ENCODE results near the gene INSR.

Gene INSR

GRCh38 chr19:7287722-7288121, 6.5 kb downstream of the INSR start:
- Histone ChIP-seq H3K4me3 (replicated peaks; ENCODE audit: insufficient read depth, low read length) (no peak overlapping the region), H3K27me3 (ENCODE audit: insufficient read depth, poor library complexity, severe bottlenecking) (no peaks in the 10 kb centered on the region), H3K27ac (replicated peaks) (no peak overlapping the region)
- DNase-seq (ENCODE audit: low read depth in 1 of 2, low spot score in 1 of 2), result no peak
- no peak for TF ChIP-seq REST (IDR thresholded peaks at IDR 0.05; ENCODE audit: insufficient replicate concordance, low read depth)
- TF ChIP-seq CTCF (IDR thresholded peaks at IDR 0.05; ENCODE audit: insufficient read depth, low read length), result no peak
- no peak for TF ChIP-seq SPI1 (IDR thresholded peaks at IDR 0.05; ENCODE audit: borderline replicate concordance, low read depth)
- TF ChIP-seq GABPA (IDR thresholded peaks at IDR 0.05; ENCODE audit: low read depth), result no peak
- TF ChIP-seq POLR2AphosphoS5 (IDR thresholded peaks at IDR 0.05; ENCODE audit: low read depth), result no peak

- Histone ChIP-seq H3K27me3 (ENCODE audit: insufficient read depth, poor library complexity, severe bottlenecking) (no peaks in the 10 kb centered on the region), H3K4me3 (replicated peaks; ENCODE audit: insufficient read depth, low read length) (no peak overlapping the region), H3K27ac (replicated peaks) (no peak overlapping the region)
- no peak for DNase-seq (ENCODE audit: low read depth in 1 of 2, low spot score in 1 of 2)
- TF ChIP-seq REST (IDR thresholded peaks at IDR 0.05; ENCODE audit: insufficient replicate concordance, low read depth) (no peak), SPI1 (IDR thresholded peaks at IDR 0.05; ENCODE audit: borderline replicate concordance, low read depth) (no peak), CTCF (IDR thresholded peaks at IDR 0.05; ENCODE audit: insufficient read depth, low read length) (no peak), POLR2AphosphoS5 (IDR thresholded peaks at IDR 0.05; ENCODE audit: low read depth) (no peak), GABPA (IDR thresholded peaks at IDR 0.05; ENCODE audit: low read depth) (no peak)
Observed at GRCh38 chr19:7280940-7281666, 13.1 kb downstream of the INSR start.

GRCh38 chr19:7272856-7273578, 21.2 kb downstream of the INSR start:
- peak overlapping the region; percentile 80 for H3K27ac ChIP-seq (replicated peaks)

More at GRCh38 chr19:7272856-7273578, 21.2 kb downstream of the INSR start:
- Histone ChIP-seq H3K27me3 (ENCODE audit: insufficient read depth, poor library complexity, severe bottlenecking) (no peaks in the 10 kb centered on the region), H3K4me3 (replicated peaks; ENCODE audit: insufficient read depth, low read length) (peak overlapping the region; percentile 4; the same call in 1 of the 2 replicates)
- TF ChIP-seq SPI1 (IDR thresholded peaks at IDR 0.05; ENCODE audit: borderline replicate concordance, low read depth) (no peak), POLR2AphosphoS5 (IDR thresholded peaks at IDR 0.05; ENCODE audit: low read depth) (peak; percentile 56; the same call in 1 of the 2 replicates), GABPA (IDR thresholded peaks at IDR 0.05; ENCODE audit: low read depth) (no peak), CTCF (IDR thresholded peaks at IDR 0.05; ENCODE audit: insufficient read depth, low read length) (no peak)
- peak; percentile 81 to 93 for DNase-seq (ENCODE audit: low read depth in 1 of 2, low spot score in 1 of 2)
